ENCODE measurements around the gene CHRM2. TPM values are rescaled to one million over a fixed set of nuclear protein-coding genes. Genes with fewer than 3 reads are reported as not detected.

The CHRM2 gene
- total RNA-seq, 1 experiment from 2014 or later, result not detected

DNA sequence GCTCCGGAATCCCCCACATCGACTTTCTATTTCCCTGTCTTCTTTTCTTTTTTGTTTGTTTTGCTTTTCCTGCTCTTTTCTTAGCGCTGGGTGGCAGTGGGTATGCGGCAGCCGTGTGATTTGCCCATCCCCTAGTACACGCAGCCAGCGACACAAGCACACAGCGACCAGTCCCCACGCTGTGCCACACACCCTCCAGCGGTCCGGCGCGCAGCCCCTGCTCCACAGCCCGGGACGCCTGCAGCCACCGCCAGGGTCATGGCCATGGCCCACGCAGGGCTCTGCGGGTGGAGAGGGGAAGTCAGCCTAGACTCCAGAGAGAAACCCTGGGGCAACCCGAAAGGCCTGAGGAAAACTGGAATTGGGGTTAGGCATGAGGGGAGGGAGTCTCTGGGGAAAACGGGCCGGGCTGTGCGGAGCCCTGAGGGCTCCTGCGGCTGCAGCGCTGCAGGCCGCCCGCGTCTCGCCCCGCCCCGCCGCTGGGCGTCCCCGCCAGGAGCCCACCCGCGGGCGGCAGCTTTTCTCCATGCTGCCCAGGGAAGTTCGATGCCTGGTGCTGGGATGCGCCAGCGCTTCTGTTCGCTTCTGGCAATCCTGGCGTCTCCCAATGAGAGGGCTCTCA is 2.5 kb downstream of the CHRM2 start:
- H3K9me2 ChIP-seq (ENCODE audit: insufficient read depth), result no peaks in the 10 kb centered on the region
- H3K4me1 ChIP-seq (ENCODE audit: control insufficient read depth in 1 of 2, insufficient read depth in 2 of 2, low read length in 2 of 2), result no peaks in the 10 kb centered on the region
- H2AFZ ChIP-seq (ENCODE audit: low read depth, low read length, poor library complexity, severe bottlenecking), result no peak overlapping the region
- POLR2A ChIA-PET, result no interaction called here
- RAD21 ChIA-PET (ENCODE audit: low non-redundant PET in 1 of 2, low total read pairs in 2 of 2, uncharacterized antibody in 2 of 2, unreplicated experiment in 2 of 2), result no interaction called here
- H3K9me3 ChIP-seq (ENCODE audit: control insufficient read depth in 1 of 2, insufficient read depth in 1 of 2, low read depth in 1 of 2, low read length in 2 of 2), result peaks cover 0 to 3% of the 10 kb centered on the region in 2 experiments; a peak in 2 of 4 replicates
- no peaks in the 10 kb centered on the region for H3K36me3 ChIP-seq (ENCODE audit: control insufficient read depth in 1 of 2, insufficient read depth in 2 of 2, low read length in 2 of 2)
- intact Hi-C loops (cut with micrococcal nuclease), result no loop called here
- no peak overlapping the region for H3K27ac ChIP-seq (ENCODE audit: low read depth, low read length)
- H3K4me3 ChIP-seq (replicated peaks in 1 of 2; ENCODE audit: low read depth in 1 of 2, low read length in 2 of 2), result no peak overlapping the region
- no peaks in the 10 kb centered on the region for H3K79me2 ChIP-seq (ENCODE audit: insufficient read depth, low read length)
- no peaks in the 10 kb centered on the region for H3K27me3 ChIP-seq (ENCODE audit: insufficient read depth, low read length)
- no peak overlapping the region for H3K9ac ChIP-seq (ENCODE audit: low read length)
- TF ChIP-seq POLR2AphosphoS5 (IDR thresholded peaks at IDR 0.05; ENCODE audit: low read depth, low read length) (no peak), SRF (IDR thresholded peaks at IDR 0.05; ENCODE audit: low read depth) (no peak), SP1 (IDR thresholded peaks at IDR 0.05; ENCODE audit: low read depth) (no peak), EGR1 (IDR thresholded peaks at IDR 0.05; ENCODE audit: low read depth) (no peak), TCF7L2 (IDR thresholded peaks at IDR 0.05; ENCODE audit: borderline replicate concordance, extremely low read depth, insufficient read depth, insufficient read length) (no peak), EZH2phosphoT487 (IDR thresholded peaks at IDR 0.05; ENCODE audit: borderline replicate concordance) (no peak), CEBPB (IDR thresholded peaks at IDR 0.05; ENCODE audit: low read depth) (no peak), FOSL1 (IDR thresholded peaks at IDR 0.05; ENCODE audit: low read depth) (no peak), POLR2A (IDR thresholded peaks at IDR 0.05; ENCODE audit: borderline replicate concordance, extremely low read depth, insufficient read depth, insufficient read length) (no peak), SIN3A (IDR thresholded peaks at IDR 0.05; ENCODE audit: low read depth) (no peak), ELF1 (IDR thresholded peaks at IDR 0.05; ENCODE audit: borderline replicate concordance, low read depth) (no peak), ZNF274 (IDR thresholded peaks at IDR 0.05; ENCODE audit: low read depth, low read length) (no peak), ZFX (IDR thresholded peaks at IDR 0.05) (no peak), CBX3 (IDR thresholded peaks at IDR 0.05; ENCODE audit: low read depth) (no peak), RAD21 (IDR thresholded peaks at IDR 0.05; ENCODE audit: low read depth) (no peak), EZH2 (IDR thresholded peaks at IDR 0.05) (no peak), REST (IDR thresholded peaks at IDR 0.05; ENCODE audit: low read depth) (no peak), YY1 (IDR thresholded peaks at IDR 0.05; ENCODE audit: extremely low read depth, insufficient replicate concordance, low read depth, low read length) (no peak)
- TF ChIP-seq, protein P1, sequence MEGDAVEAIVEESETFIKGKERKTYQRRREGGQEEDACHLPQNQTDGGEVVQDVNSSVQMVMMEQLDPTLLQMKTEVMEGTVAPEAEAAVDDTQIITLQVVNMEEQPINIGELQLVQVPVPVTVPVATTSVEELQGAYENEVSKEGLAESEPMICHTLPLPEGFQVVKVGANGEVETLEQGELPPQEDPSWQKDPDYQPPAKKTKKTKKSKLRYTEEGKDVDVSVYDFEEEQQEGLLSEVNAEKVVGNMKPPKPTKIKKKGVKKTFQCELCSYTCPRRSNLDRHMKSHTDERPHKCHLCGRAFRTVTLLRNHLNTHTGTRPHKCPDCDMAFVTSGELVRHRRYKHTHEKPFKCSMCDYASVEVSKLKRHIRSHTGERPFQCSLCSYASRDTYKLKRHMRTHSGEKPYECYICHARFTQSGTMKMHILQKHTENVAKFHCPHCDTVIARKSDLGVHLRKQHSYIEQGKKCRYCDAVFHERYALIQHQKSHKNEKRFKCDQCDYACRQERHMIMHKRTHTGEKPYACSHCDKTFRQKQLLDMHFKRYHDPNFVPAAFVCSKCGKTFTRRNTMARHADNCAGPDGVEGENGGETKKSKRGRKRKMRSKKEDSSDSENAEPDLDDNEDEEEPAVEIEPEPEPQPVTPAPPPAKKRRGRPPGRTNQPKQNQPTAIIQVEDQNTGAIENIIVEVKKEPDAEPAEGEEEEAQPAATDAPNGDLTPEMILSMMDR (IDR thresholded peaks at IDR 0.05 in 2 of 3, conservative IDR thresholded peaks at IDR 0.05 in 1 of 3; ENCODE audit: borderline replicate concordance in 1 of 3, insufficient read depth in 1 of 3, low read depth in 2 of 3, low read length in 2 of 3), result no peak
- no TSS peak for BruUV-seq (replicated peaks)
- DNase-seq (ENCODE audit: low read depth, low spot score) (no peak), ATAC-seq (no peak)
- no peak overlapping the region for H3K4me2 ChIP-seq (ENCODE audit: low read length)
- H4K20me1 ChIP-seq (ENCODE audit: insufficient read depth), result no peaks in the 10 kb centered on the region
- CTCF ChIA-PET, result no interaction called here
